ENCODE measurements around the gene DNHD1.

GRCh38 chr11:6516865-6517264 lies 19.8 kb downstream of the DNHD1 start:
- no peak for TF ChIP-seq CTCF (conservative IDR thresholded peaks at IDR 0.05)
- no peak for TF ChIP-seq EZH2 (IDR thresholded peaks at IDR 0.05; ENCODE audit: low read depth)

Measured in PC-9 (cell line).